Subcutaneous abdominal adipose tissue (tissue), 5 donors: ENCODE results near the gene APOA1.

Experiments
- H3K27ac ChIP-seq: one replicate; pipeline ENCODE4 v1.7.0; 2013; ENCODE audit warnings: low read depth, mild to moderate bottlenecking, inconsistent platforms, low read length, moderate library complexity
- H3K27me3 ChIP-seq, 5 donors: one replicate each; pipeline ENCODE4 v1.7.0; 2013; ENCODE audit warnings: low read length in 5 of 5, inconsistent platforms in 1 of 5; ENCODE audit not compliant: control insufficient read depth in 5 of 5, insufficient read depth in 4 of 5
- H3K36me3 ChIP-seq, 5 donors: one replicate each; pipeline ENCODE4 v1.7.0; 2013; ENCODE audit warnings: low read length in 5 of 5; ENCODE audit not compliant: control insufficient read depth in 5 of 5, insufficient read depth in 5 of 5
- H3K4me1 ChIP-seq, 5 donors: one replicate each; pipeline ENCODE4 v1.7.0; 2013; ENCODE audit warnings: low read length in 5 of 5, mild to moderate bottlenecking in 3 of 5, moderate library complexity in 1 of 5; ENCODE audit not compliant: control insufficient read depth in 5 of 5, insufficient read depth in 5 of 5
- H3K4me3 ChIP-seq, 5 donors: one replicate each; pipeline ENCODE4 v1.7.0; 2013; ENCODE audit warnings: low read length in 5 of 5, low read depth in 1 of 5
- H3K9ac ChIP-seq, 5 donors: one replicate each; pipeline ENCODE4 v1.7.0; 2013; ENCODE audit warnings: low read length in 5 of 5, mild to moderate bottlenecking in 4 of 5, moderate library complexity in 3 of 5
- H3K9me3 ChIP-seq, 5 donors: one replicate each; pipeline ENCODE4 v1.7.0; 2013; ENCODE audit warnings: low read length in 5 of 5; ENCODE audit not compliant: control insufficient read depth in 5 of 5
- donor health status: healthy.
- donor health status: healthy.
- donor health status: healthy.
- donor health status: healthy.
- donor health status: healthy.

APOA1 gene

GRCh38 chr11:116786326-116786725 lies 51.1 kb downstream of the APOA1 start:
- H3K27me3 ChIP-seq, result no peaks in the 10 kb centered on the region
- peak overlapping the region in 1 of 5 donors; percentile 84 for H3K4me3 ChIP-seq
- H3K9ac ChIP-seq, result peak overlapping the region in 1 of 5 donors; percentile 92
- peaks cover 11 to 25% (median 23%) of the 10 kb centered on the region in 5 donors for H3K4me1 ChIP-seq
- no peak overlapping the region for H3K27ac ChIP-seq
- H3K9me3 ChIP-seq, result no peaks in the 10 kb centered on the region
- peaks cover 18 to 52% (median 43%) of the 10 kb centered on the region in 5 donors for H3K36me3 ChIP-seq
